ENCODE measurements around the gene CPZ.

Gene CPZ

GRCh38 chr4:8549352-8549931 lies 43.1 kb upstream of the CPZ start:
- Histone ChIP-seq H3K9me3 (no peaks in the 10 kb centered on the region), H3K4me1 (no peaks in the 10 kb centered on the region), H3K4me3 (ENCODE audit: low read depth, low read length) (no peak overlapping the region), H3K36me3 (no peaks in the 10 kb centered on the region), H3K27me3 (no peaks in the 10 kb centered on the region)
- no peak for DNase-seq
- no peak for TF ChIP-seq CTCF (IDR thresholded peaks at IDR 0.05; ENCODE audit: low read depth, low read length)

GRCh38 chr4:8550691-8551090 lies 41.9 kb upstream of the CPZ start:
- H3K27me3 ChIP-seq, result no peaks in the 10 kb centered on the region
- H3K4me3 ChIP-seq (ENCODE audit: low read depth, low read length), result no peak overlapping the region
- no peaks in the 10 kb centered on the region for H3K36me3 ChIP-seq
- DNase-seq, result no peak
- H3K9me3 ChIP-seq, result no peaks in the 10 kb centered on the region
- no peaks in the 10 kb centered on the region for H3K4me1 ChIP-seq
- TF ChIP-seq CTCF (IDR thresholded peaks at IDR 0.05; ENCODE audit: low read depth, low read length), result no peak

- no peaks in the 10 kb centered on the region for H3K9me3 ChIP-seq
- H3K4me1 ChIP-seq, result no peaks in the 10 kb centered on the region
- H3K27me3 ChIP-seq, result no peaks in the 10 kb centered on the region
- no peak for DNase-seq
- H3K4me3 ChIP-seq (ENCODE audit: low read depth, low read length), result no peak overlapping the region
- H3K36me3 ChIP-seq, result no peaks in the 10 kb centered on the region
- TF ChIP-seq CTCF (IDR thresholded peaks at IDR 0.05; ENCODE audit: low read depth, low read length), result no peak
Observed at GRCh38 chr4:8552024-8552423, 40.5 kb upstream of the CPZ start.

GRCh38 chr4:8552581-8553205 lies 39.9 kb upstream of the CPZ start:
- no peaks in the 10 kb centered on the region for H3K9me3 ChIP-seq
- H3K36me3 ChIP-seq, result no peaks in the 10 kb centered on the region
- H3K27me3 ChIP-seq, result no peaks in the 10 kb centered on the region
- H3K4me3 ChIP-seq (ENCODE audit: low read depth, low read length), result no peak overlapping the region
- no peak for TF ChIP-seq CTCF (IDR thresholded peaks at IDR 0.05; ENCODE audit: low read depth, low read length)
- no peak for DNase-seq
- no peaks in the 10 kb centered on the region for H3K4me1 ChIP-seq

- Histone ChIP-seq H3K27me3 (no peaks in the 10 kb centered on the region), H3K36me3 (no peaks in the 10 kb centered on the region), H3K9me3 (no peaks in the 10 kb centered on the region), H3K4me3 (ENCODE audit: low read depth, low read length) (no peak overlapping the region), H3K4me1 (no peaks in the 10 kb centered on the region)
- no peak for TF ChIP-seq CTCF (IDR thresholded peaks at IDR 0.05; ENCODE audit: low read depth, low read length)
- no peak for DNase-seq
Observed at GRCh38 chr4:8553216-8553615, 39.3 kb upstream of the CPZ start.

- H3K36me3 ChIP-seq, result no peaks in the 10 kb centered on the region
Observed at GRCh38 chr4:8553991-8554405, 38.6 kb upstream of the CPZ start.

More at GRCh38 chr4:8553991-8554405, 38.6 kb upstream of the CPZ start:
- Histone ChIP-seq H3K27me3 (no peaks in the 10 kb centered on the region), H3K4me1 (no peaks in the 10 kb centered on the region), H3K4me3 (ENCODE audit: low read depth, low read length) (no peak overlapping the region), H3K9me3 (no peaks in the 10 kb centered on the region)
- DNase-seq, result no peak
- TF ChIP-seq CTCF (IDR thresholded peaks at IDR 0.05; ENCODE audit: low read depth, low read length), result no peak

Measured in BE2C (cell line).